ENCODE results near the gene TBC1D5. TPM values are rescaled to one million over a fixed set of nuclear protein-coding genes. Genes with fewer than 3 reads are reported as not detected.

The TBC1D5 gene
- total RNA-seq, 1 donor from 2014 or later = 74.6 TPM

DNA sequence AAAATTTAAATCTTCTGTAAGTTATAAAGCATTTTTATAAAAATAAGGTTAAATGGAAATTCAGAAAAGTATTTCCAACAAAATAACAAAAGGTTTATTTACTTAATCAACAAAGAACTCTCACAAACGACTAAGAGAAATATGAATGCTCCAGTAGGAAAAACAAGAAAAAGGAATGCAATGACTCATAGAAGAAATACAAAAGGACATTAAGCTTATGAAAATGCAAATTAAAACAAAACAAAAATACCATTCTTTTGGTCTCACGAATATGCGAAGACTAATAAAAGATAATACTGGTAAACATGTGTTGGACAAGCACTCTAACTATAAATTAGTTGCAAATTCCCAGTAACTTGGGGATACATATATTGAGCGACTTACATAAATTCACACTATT, 17.5 kb upstream of the TBC1D5 start:
- Histone ChIP-seq H3K27me3 (no peaks in the 10 kb centered on the region), H3K4me1 (no peaks in the 10 kb centered on the region), H3K4me3 (no peak overlapping the region), H3K27ac (no peak overlapping the region), H3K9me3 (no peaks in the 10 kb centered on the region), H3K36me3 (no peaks in the 10 kb centered on the region)
- TF ChIP-seq, protein P1, sequence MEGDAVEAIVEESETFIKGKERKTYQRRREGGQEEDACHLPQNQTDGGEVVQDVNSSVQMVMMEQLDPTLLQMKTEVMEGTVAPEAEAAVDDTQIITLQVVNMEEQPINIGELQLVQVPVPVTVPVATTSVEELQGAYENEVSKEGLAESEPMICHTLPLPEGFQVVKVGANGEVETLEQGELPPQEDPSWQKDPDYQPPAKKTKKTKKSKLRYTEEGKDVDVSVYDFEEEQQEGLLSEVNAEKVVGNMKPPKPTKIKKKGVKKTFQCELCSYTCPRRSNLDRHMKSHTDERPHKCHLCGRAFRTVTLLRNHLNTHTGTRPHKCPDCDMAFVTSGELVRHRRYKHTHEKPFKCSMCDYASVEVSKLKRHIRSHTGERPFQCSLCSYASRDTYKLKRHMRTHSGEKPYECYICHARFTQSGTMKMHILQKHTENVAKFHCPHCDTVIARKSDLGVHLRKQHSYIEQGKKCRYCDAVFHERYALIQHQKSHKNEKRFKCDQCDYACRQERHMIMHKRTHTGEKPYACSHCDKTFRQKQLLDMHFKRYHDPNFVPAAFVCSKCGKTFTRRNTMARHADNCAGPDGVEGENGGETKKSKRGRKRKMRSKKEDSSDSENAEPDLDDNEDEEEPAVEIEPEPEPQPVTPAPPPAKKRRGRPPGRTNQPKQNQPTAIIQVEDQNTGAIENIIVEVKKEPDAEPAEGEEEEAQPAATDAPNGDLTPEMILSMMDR (IDR thresholded peaks at IDR 0.05) = no peak
- DNase-seq = no peak
- no peak for ATAC-seq
- intact Hi-C loops (cut with DNase I) = no loop called here

DNA sequence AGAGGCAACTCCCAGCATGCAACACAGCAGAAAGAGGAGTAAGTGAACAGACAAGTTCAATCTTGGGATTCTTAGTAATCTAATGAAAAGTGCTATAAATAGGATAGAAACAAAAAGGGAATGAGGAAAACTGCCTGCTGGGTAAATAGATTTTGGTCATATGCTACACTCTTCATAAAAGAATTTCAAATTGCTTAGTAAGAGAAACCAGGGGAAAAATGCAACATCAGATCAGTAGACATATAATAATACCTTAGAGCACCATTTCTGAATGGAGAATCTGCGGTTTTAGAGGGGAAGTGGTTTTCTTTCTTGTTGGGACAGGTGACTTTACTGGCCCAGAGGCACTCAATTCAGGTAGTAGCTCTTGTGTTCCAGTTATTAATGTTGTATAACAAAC, 13.4 kb upstream of the TBC1D5 start:
- H3K9me3 ChIP-seq = no peaks in the 10 kb centered on the region
- H3K27me3 ChIP-seq = no peaks in the 10 kb centered on the region
- no peak for DNase-seq
- TF ChIP-seq, protein P1 (IDR thresholded peaks at IDR 0.05) = no peak
- intact Hi-C loops (cut with DNase I) = no loop called here
- no peaks in the 10 kb centered on the region for H3K36me3 ChIP-seq
- H3K4me3 ChIP-seq = no peak overlapping the region
- H3K27ac ChIP-seq = no peak overlapping the region
- no peaks in the 10 kb centered on the region for H3K4me1 ChIP-seq
- no peak for ATAC-seq

DNA sequence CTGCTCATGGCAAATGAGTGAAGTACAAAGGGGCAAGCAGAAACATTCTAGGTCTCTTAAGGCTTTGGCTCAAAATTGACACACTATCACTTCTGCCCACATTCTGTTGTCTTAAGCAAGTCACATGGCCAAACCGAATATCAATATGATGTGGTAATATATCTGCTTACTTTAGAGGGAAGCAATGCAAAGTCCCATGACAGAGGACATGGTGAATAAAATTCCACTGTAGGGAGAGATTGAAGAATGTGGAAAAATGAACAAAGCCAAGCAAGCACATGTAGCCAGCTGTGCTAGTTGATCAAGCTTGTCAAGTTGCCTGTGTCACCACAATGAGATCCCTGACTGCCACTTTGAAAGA, 11.2 kb upstream of the TBC1D5 start:
- H3K4me3 ChIP-seq = no peak overlapping the region
- H3K4me1 ChIP-seq = no peaks in the 10 kb centered on the region
- H3K27ac ChIP-seq = no peak overlapping the region
- no peaks in the 10 kb centered on the region for H3K36me3 ChIP-seq
- no peak for DNase-seq
- no peaks in the 10 kb centered on the region for H3K9me3 ChIP-seq
- ATAC-seq = peak; percentile 36
- no peaks in the 10 kb centered on the region for H3K27me3 ChIP-seq
- intact Hi-C loops (cut with DNase I) = no loop called here
- TF ChIP-seq, protein P1 (IDR thresholded peaks at IDR 0.05) = no peak

DNA sequence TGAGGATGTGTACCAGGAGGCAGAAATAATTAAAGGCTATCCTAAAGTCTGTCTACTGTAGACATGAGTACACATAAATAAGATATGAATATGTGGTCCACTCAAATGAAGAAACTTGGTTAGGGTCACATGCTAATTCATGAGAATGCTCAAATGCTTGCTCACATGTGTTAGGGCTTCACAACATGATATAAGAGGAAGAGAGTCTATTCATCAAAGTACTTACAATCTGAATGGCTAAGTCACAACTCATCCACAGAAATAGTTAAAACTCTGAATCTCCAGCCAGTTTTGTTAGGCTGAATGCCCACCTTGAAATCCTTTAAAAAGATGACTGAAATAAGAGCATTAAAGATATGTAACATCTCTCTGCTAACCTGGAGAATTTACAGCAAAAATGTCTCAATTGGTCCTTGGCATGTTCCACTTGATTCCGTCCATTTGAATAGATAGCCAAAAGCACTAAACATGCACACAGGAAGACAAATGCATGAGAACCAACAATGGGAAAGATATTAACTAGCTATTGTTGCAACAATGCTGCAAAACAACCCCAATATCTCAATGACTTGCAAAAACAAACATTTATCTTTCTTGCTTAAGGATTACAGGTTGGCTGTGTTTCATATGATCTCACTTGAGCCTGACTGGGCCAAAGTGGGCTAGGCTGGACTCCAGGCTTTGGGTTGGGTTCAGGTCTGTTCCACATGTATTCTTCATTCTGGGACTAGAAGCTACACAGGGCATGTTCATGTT, 10.6 kb upstream of the TBC1D5 start:
- no peaks in the 10 kb centered on the region for H3K27me3 ChIP-seq

DNA sequence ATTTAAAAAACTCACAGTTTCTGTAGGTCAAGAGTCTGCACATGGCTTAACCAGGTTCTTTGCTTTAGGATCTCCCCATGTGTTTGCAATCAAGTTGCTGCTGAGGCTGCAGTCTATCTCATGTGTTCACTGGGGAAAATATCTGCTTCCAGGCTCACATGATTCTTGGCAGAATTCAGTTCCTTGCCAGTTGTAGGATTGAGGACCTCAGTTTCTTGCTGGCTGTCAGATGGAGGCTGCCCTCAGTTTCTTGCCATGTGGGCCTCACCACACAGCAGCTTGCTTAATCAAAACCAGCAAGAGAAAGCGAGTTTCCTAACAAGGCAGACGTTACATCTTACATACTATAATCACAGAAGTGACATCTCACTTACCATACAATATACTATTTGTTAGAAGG, 10.0 kb upstream of the TBC1D5 start:
- no peak overlapping the region for H3K4me3 ChIP-seq
- no peaks in the 10 kb centered on the region for H3K36me3 ChIP-seq
- peak; percentile 51 for ATAC-seq
- peaks cover 5% of the 10 kb centered on the region for H3K4me1 ChIP-seq
- TF ChIP-seq, protein P1 (IDR thresholded peaks at IDR 0.05) = no peak
- intact Hi-C loops (cut with DNase I) = no loop called here
- no peak for DNase-seq
- no peaks in the 10 kb centered on the region for H3K9me3 ChIP-seq
- H3K27me3 ChIP-seq = no peaks in the 10 kb centered on the region
- no peak overlapping the region for H3K27ac ChIP-seq

More for the DNA sequence above, 10.6 kb upstream of the TBC1D5 start:
- Histone ChIP-seq H3K9me3 (no peaks in the 10 kb centered on the region), H3K4me1 (no peaks in the 10 kb centered on the region), H3K36me3 (no peaks in the 10 kb centered on the region), H3K4me3 (no peak overlapping the region), H3K27ac (no peak overlapping the region)
- peak; percentile 22 for ATAC-seq
- intact Hi-C loops (cut with DNase I) = no loop called here
- TF ChIP-seq, protein P1 (IDR thresholded peaks at IDR 0.05) = no peak
- no peak for DNase-seq
